Measurements from ENCODE around the gene YWHAQ.
"Not testable (repeated sequence)": the region's sequence is repeated elsewhere in the genome, so short reads cannot be mapped to it uniquely, and the experiment has no call there.

The YWHAQ gene

GRCh38 chr2:9630117-9630735 is 571 bp downstream of the YWHAQ start:
- peak; percentile 73 to 75 for DNase-seq

GRCh38 chr2:9629222-9630116 is 1.3 kb downstream of the YWHAQ start:
- DNase-seq = no peak

GRCh38 chr2:9627310-9627709 is 3.5 kb downstream of the YWHAQ start:
- DNase-seq = peak; percentile 14 to 21

- no peak for DNase-seq
These were observed 7.6 kb downstream of the YWHAQ start for GRCh38 chr2:9623151-9623550.

- not testable (repeated sequence) for DNase-seq
These were observed 9.1 kb downstream of the YWHAQ start for GRCh38 chr2:9621655-9622054.

GRCh38 chr2:9618410-9618809 is 12.4 kb downstream of the YWHAQ start:
- no peak for DNase-seq

GRCh38 chr2:9617749-9618148 is 13.0 kb downstream of the YWHAQ start:
- no peak for DNase-seq

GRCh38 chr2:9617296-9617695 is 13.5 kb downstream of the YWHAQ start:
- no peak for DNase-seq

GRCh38 chr2:9614562-9614961 is 16.2 kb downstream of the YWHAQ start:
- no peak for DNase-seq

- no peak for DNase-seq
These were observed 17.5 kb downstream of the YWHAQ start for GRCh38 chr2:9613291-9613690.

GRCh38 chr2:9611549-9611912 is 19.3 kb downstream of the YWHAQ start:
- DNase-seq = not testable (repeated sequence)

GRCh38 chr2:9610781-9611548 is 19.8 kb downstream of the YWHAQ start:
- no peak for DNase-seq

GRCh38 chr2:9608491-9608890 is 22.3 kb downstream of the YWHAQ start:
- DNase-seq = not testable (repeated sequence)

- no peak for DNase-seq
These were observed 28.4 kb downstream of the YWHAQ start for GRCh38 chr2:9602412-9602811.

GRCh38 chr2:9601397-9601796 is 29.4 kb downstream of the YWHAQ start:
- no peak for DNase-seq

GRCh38 chr2:9599430-9599829 is 31.4 kb downstream of the YWHAQ start:
- DNase-seq = no peak

- DNase-seq = no peak
These were observed 34.0 kb downstream of the YWHAQ start for GRCh38 chr2:9596621-9597311.

- DNase-seq = no peak
These were observed 35.1 kb downstream of the YWHAQ start for GRCh38 chr2:9595746-9596145.

- DNase-seq = not testable (repeated sequence)
These were observed 35.5 kb downstream of the YWHAQ start for GRCh38 chr2:9595256-9595655.

GRCh38 chr2:9594366-9595054 is 36.3 kb downstream of the YWHAQ start:
- DNase-seq = no peak

- DNase-seq = no peak
These were observed 36.9 kb downstream of the YWHAQ start for GRCh38 chr2:9593925-9594324.

- no peak for DNase-seq
These were observed 38.1 kb downstream of the YWHAQ start for GRCh38 chr2:9592699-9593098.

Measured in stimulated activated CD4-positive, alpha-beta T cell treated with anti-CD3 and anti-CD28 coated beads, Interleukin-4, amount 100 ng/mL, for 4 hours (primary cell).